Pancreas (tissue), 10 donors: ENCODE results near the gene PARD3. TPM values are rescaled to one million over a fixed set of nuclear protein-coding genes. Genes with fewer than 3 reads are reported as not detected.
"Not testable (repeated sequence)": the region's sequence is repeated elsewhere in the genome, so short reads cannot be mapped to it uniquely, and the experiment has no call there.

Source experiments
- ATAC-seq, 4 donors: fragments of 200-7000 bp; cut with Tn5 transposase; one replicate each; pipeline versions ENCODE4 v1.8.0 to v1.9.1; 2020; ENCODE audit warnings: mild to moderate bottlenecking in 4 of 4, moderate library complexity in 4 of 4
- DNase-seq, 6 donors: peaks; one replicate each; pipeline ENCODE4 v3.0.0-alpha.2; 2020
- FAIRE-seq: peaks from 2 replicates; lab custom pipeline; 2012; peaks lifted over from hg19 to GRCh38; lab: Jason Lieb, UNC
- H3K27ac ChIP-seq, 4 donors: fragments of 200-600 bp; sonication (generic); 1 replicate in 3 of 4; 2 replicates in 1 of 4; pipeline versions ENCODE4 v1.5.0 to v1.8.0; 2020
- H3K27me3 ChIP-seq, 4 donors: fragments of 200-600 bp; one replicate each; pipeline ENCODE4 v1.8.0; 2021
- H3K36me3 ChIP-seq, 3 donors: fragments of 200-600 bp; sonication (generic) in 1 of 3; one replicate each; pipeline versions ENCODE4 v1.5.0 to v1.8.0; 2020 to 2021
- H3K4me1 ChIP-seq, 3 donors: fragments of 200-600 bp; one replicate each; pipeline ENCODE4 v1.8.0; 2021
- H3K4me3 ChIP-seq, 4 donors: fragments of 200-600 bp; sonication (generic) in 2 of 4; one replicate each; pipeline versions ENCODE4 v1.5.0 to v1.8.0; 2020 to 2021
- H3K9me3 ChIP-seq, 4 donors: fragments of 200-600 bp; one replicate each; pipeline ENCODE4 v1.8.0; 2021
- CTCF ChIP-seq, 4 donors: fragments of 200-600 bp; sonication (generic) in 3 of 4; IDR thresholded peaks; one replicate each; pipeline versions ENCODE4 v1.5.0 to v1.8.0; 2021; ENCODE audit warnings: antibody characterized with exemption in 4 of 4
- WGBS, 2 donors: extraction: QIAGEN DNeasy Blood & Tissue Kit; methylation state at CpG; one replicate each; pipeline ENCODE4 v1.1.7; 2013; 5-methylcytosine and 5-hydroxymethylcytosine counted together
- intact Hi-C, 3 donors: fragments of 100-400 bp; cut with DNase I; formaldehyde crosslinking; loops; one replicate each; pipeline versions ENCODE4 v1.11.1 to v1.14.2; 2022
- polyA plus RNA-seq, 2 donors: library from polyadenylated mRNA; stranded (reverse); fragments of 200-250 nt; gene quantifications; one replicate each; pipeline ENCODE4 v1.2.3, GENCODE V29; 2013
- total RNA-seq, 6 donors: library from RNA; stranded (reverse); fragmentation: NEBNext Ultra II Directional in 4 of 6; extraction: Animal tissue kit (Norgen Biotek cat#: 25700) in 4 of 6; gene quantifications; one replicate each; pipeline versions ENCODE4 v1.2.1 to v1.2.4, GENCODE V29; 2021 to 2023
- donor health status: healthy with polysubstance abuse.
- donor health status: DM: no; HTN: no; CAD: no; lungs with moderate emphysema.
- donor health status: DM: no; HTN: no; CAD: no.
- donor health status: control.
- donor health status: control.
- donor health status: Bipolar disorder and iron deficiency.
- donor health status: DM: yes; HTN: yes; CAD: no.
- donor health status: DM: no; HTN: no; CAD: no.
- donor health status: DM: no; HTN: no; CAD: no.
- donor health status: DM: yes; HTN: yes; CAD: no.

The PARD3 gene
- total and polyA plus RNA-seq, 8 donors = 12.8 to 32.3 (median 23.4) TPM

DNA sequence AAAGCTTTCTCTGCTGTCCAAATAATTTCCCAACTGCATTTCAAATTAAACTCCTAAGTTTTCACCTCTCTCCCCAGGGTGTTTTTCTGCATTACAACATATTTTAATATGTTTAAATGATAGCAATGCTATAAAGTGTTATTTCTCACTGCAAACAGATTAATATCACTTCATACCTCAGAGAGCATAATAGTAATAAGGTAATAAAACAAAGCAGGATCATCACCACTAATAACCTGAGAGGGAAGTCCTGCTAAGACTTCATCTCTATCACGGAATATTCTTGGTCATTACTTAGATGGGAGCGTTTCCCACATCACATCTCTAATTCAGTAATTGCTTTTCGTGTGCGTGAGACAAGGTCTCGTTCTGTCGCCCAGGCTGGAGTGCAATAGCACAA lies 168.8 kb downstream of the PARD3 start:
- 94% methylated on average over 6 of the region's 6 CpGs for WGBS, 2 donors
- Histone ChIP-seq H3K36me3 (no peaks in the 10 kb centered on the region), H3K27me3 (no peaks in the 10 kb centered on the region), H3K9me3 (no peaks in the 10 kb centered on the region), H3K4me1 (peaks cover 0 to 7% (median 0%) of the 10 kb centered on the region in 3 donors), H3K4me3 (no peak overlapping the region), H3K27ac (no peak overlapping the region)
- FAIRE-seq = no peak
- no peak for ATAC-seq
- TF ChIP-seq CTCF (IDR thresholded peaks at IDR 0.05) = no peak
- DNase-seq = no peak
- intact Hi-C loops = no loop called here

DNA sequence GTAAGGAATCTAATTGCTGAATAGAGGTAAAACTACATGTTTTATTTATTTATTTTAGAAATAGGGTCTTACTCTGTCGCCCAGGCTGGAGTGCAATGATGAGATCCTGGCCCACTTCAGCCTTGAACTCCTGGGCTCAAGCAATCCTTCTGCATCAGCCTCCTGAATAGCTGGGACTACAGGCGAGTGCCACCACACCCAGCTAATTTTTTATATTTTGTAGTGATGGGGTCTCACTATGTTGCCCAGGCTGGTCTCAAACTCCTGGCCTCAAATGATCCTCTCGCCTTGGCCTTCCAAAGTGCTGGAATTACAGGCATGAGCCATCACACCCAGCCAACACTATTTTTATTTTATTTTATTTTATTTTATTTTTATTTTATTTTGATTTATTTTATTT lies 170.3 kb downstream of the PARD3 start:
- H3K4me1 ChIP-seq, H3K27ac ChIP-seq, DNase-seq, H3K36me3 ChIP-seq, H3K9me3 ChIP-seq, intact Hi-C loops, H3K27me3 ChIP-seq, ATAC-seq, H3K4me3 ChIP-seq, FAIRE-seq: not testable (repeated sequence)
- WGBS, 2 donors = 93 to 94% methylated on average over 3 of the region's 3 CpGs

DNA sequence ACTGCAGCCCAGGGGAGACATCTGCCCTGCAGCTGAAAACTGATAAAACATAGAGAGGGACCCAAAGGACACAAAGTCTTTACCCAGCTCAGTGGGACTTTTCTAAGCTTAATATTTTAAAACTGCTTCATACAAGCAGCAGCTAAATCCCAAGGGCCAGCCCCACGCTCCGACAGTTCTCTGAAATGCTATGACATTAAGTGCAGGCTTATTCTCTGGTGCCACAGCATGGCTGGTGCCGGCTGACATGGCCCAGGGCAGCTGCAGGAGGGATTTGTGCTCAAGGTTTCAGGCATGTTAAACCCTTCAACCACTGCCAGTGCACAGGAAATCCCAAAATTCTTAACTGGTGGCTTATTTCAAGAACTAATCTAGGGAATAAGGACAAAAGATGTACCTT lies 170.9 kb downstream of the PARD3 start:
- TF ChIP-seq CTCF (IDR thresholded peaks at IDR 0.05) = no peak
- no peak overlapping the region for H3K4me3 ChIP-seq
- H3K27ac ChIP-seq = no peak overlapping the region
- 87 to 94% methylated on average over 3 of the region's 3 CpGs for WGBS, 2 donors
- H3K4me1 ChIP-seq = peaks cover 0 to 7% (median 0%) of the 10 kb centered on the region in 3 donors
- no peak for DNase-seq
- H3K27me3 ChIP-seq = no peaks in the 10 kb centered on the region
- no peak for FAIRE-seq
- H3K9me3 ChIP-seq = no peaks in the 10 kb centered on the region
- H3K36me3 ChIP-seq = no peaks in the 10 kb centered on the region
- no peak for ATAC-seq
- intact Hi-C loops = no loop called here

GRCh38 chr10:34643620-34644019 lies 171.5 kb downstream of the PARD3 start:
- 98% methylated on average over 5 of the region's 5 CpGs for WGBS, 2 donors
- ATAC-seq (no peak), FAIRE-seq (no peak), DNase-seq (no peak)
- Histone ChIP-seq H3K4me1 (peaks cover 0 to 7% (median 0%) of the 10 kb centered on the region in 3 donors), H3K27ac (no peak overlapping the region), H3K27me3 (no peaks in the 10 kb centered on the region), H3K36me3 (no peaks in the 10 kb centered on the region), H3K9me3 (no peaks in the 10 kb centered on the region), H3K4me3 (no peak overlapping the region)
- TF ChIP-seq CTCF (IDR thresholded peaks at IDR 0.05) = no peak
- intact Hi-C loops = no loop called here

GRCh38 chr10:34641913-34642558 lies 173.1 kb downstream of the PARD3 start:
- Histone ChIP-seq H3K4me1 (peaks cover 0 to 10% (median under 1%) of the 10 kb centered on the region in 3 donors), H3K9me3 (no peaks in the 10 kb centered on the region), H3K27ac (no peak overlapping the region), H3K4me3 (no peak overlapping the region), H3K36me3 (no peaks in the 10 kb centered on the region), H3K27me3 (no peaks in the 10 kb centered on the region)
- TF ChIP-seq CTCF (IDR thresholded peaks at IDR 0.05) = no peak
- intact Hi-C loops = no loop called here
- WGBS, 2 donors = 89 to 92% methylated on average over 10 to 12 of the region's 12 CpGs
- ATAC-seq = no peak
- no peak for FAIRE-seq
- no peak for DNase-seq
